Measurements from ENCODE around the gene FAM210A.
"Not testable (repeated sequence)": the region's sequence is repeated elsewhere in the genome, so short reads cannot be mapped to it uniquely, and the experiment has no call there.

Gene FAM210A

GRCh38 chr18:13710414-13710831 lies 15.9 kb downstream of the FAM210A start:
- in situ Hi-C loops (cut with HindIII; ENCODE audit: low sequenced_read_pairs), result no loop called here

GRCh38 chr18:13703899-13704298 lies 22.5 kb downstream of the FAM210A start:
- in situ Hi-C loops (cut with HindIII; ENCODE audit: low sequenced_read_pairs), result no loop called here

- in situ Hi-C loops (cut with HindIII; ENCODE audit: low sequenced_read_pairs), result no loop called here
Measured at GRCh38 chr18:13700153-13700552, 26.2 kb downstream of the FAM210A start.

GRCh38 chr18:13696961-13697360 lies 29.4 kb downstream of the FAM210A start:
- in situ Hi-C loops (cut with HindIII; ENCODE audit: low sequenced_read_pairs), result no loop called here

GRCh38 chr18:13695337-13695736 lies 31.0 kb downstream of the FAM210A start:
- in situ Hi-C loops (cut with HindIII; ENCODE audit: low sequenced_read_pairs), result not testable (repeated sequence)

- in situ Hi-C loops (cut with HindIII; ENCODE audit: low sequenced_read_pairs), result not testable (repeated sequence)
Measured at GRCh38 chr18:13690060-13690459, 36.3 kb downstream of the FAM210A start.

- in situ Hi-C loops (cut with HindIII; ENCODE audit: low sequenced_read_pairs), result no loop called here
Measured at GRCh38 chr18:13688191-13689136, 37.9 kb downstream of the FAM210A start.

- in situ Hi-C loops (cut with HindIII; ENCODE audit: low sequenced_read_pairs), result no loop called here
Measured at GRCh38 chr18:13684546-13684945, 41.8 kb downstream of the FAM210A start.

- in situ Hi-C loops (cut with HindIII; ENCODE audit: low sequenced_read_pairs), result no loop called here
Measured at GRCh38 chr18:13681701-13682100, 44.7 kb downstream of the FAM210A start.

- in situ Hi-C loops (cut with HindIII; ENCODE audit: low sequenced_read_pairs), result no loop called here
Measured at GRCh38 chr18:13680612-13681011, 45.7 kb downstream of the FAM210A start.

GRCh38 chr18:13677350-13677749 lies 49.0 kb downstream of the FAM210A start:
- in situ Hi-C loops (cut with HindIII; ENCODE audit: low sequenced_read_pairs), result not testable (repeated sequence)

- in situ Hi-C loops (cut with HindIII; ENCODE audit: low sequenced_read_pairs), result no loop called here
Measured at GRCh38 chr18:13676471-13676870, 49.9 kb downstream of the FAM210A start.

GRCh38 chr18:13672657-13673056 lies 53.7 kb downstream of the FAM210A start:
- in situ Hi-C loops (cut with HindIII; ENCODE audit: low sequenced_read_pairs), result no loop called here

- in situ Hi-C loops (cut with HindIII; ENCODE audit: low sequenced_read_pairs), result no loop called here
Measured at GRCh38 chr18:13661779-13662256, 64.5 kb downstream of the FAM210A start.

GRCh38 chr18:13661051-13661778 lies 65.1 kb downstream of the FAM210A start:
- in situ Hi-C loops (cut with HindIII; ENCODE audit: low sequenced_read_pairs), result no loop called here

GRCh38 chr18:13660510-13660909 lies 65.8 kb downstream of the FAM210A start:
- in situ Hi-C loops (cut with HindIII; ENCODE audit: low sequenced_read_pairs), result no loop called here

GRCh38 chr18:13658436-13659204 lies 67.7 kb downstream of the FAM210A start:
- in situ Hi-C loops (cut with HindIII; ENCODE audit: low sequenced_read_pairs), result no loop called here

- in situ Hi-C loops (cut with HindIII; ENCODE audit: low sequenced_read_pairs), result no loop called here
Measured at GRCh38 chr18:13657974-13658373, 68.4 kb downstream of the FAM210A start.

GRCh38 chr18:13653746-13654433 lies 72.5 kb downstream of the FAM210A start:
- in situ Hi-C loops (cut with HindIII; ENCODE audit: low sequenced_read_pairs), result no loop called here

Data from DLD1 (cell line).